Posterior vena cava (tissue), 2 donors: Measurements from ENCODE around the gene RDH16. TPM values are rescaled to one million over a fixed set of nuclear protein-coding genes. Genes with fewer than 3 reads are reported as not detected.
"Not testable (repeated sequence)": the region's sequence is repeated elsewhere in the genome, so short reads cannot be mapped to it uniquely, and the experiment has no call there.

ENCODE experiments used
- DNase-seq: peaks from one replicate; pipeline ENCODE4 v3.0.0-alpha.2; 2020; ENCODE audit warnings: low spot score
- intact Hi-C, 2 donors: fragments of 100-400 bp; cut with DNase I; formaldehyde crosslinking; loops; one replicate each; pipeline versions ENCODE4 v1.14.1 to v1.14.2; 2022 to 2023
- total RNA-seq, 2 donors: library from RNA; stranded (reverse); fragmentation: NEBNext Ultra II Directional; extraction: Animal tissue kit (Norgen Biotek cat#: 25700); gene quantifications; one replicate each; pipeline ENCODE4 v1.2.1, GENCODE V29; 2021
- donor health status: DM: yes; HTN: yes; CAD: no.
- donor health status: DM: yes; HTN: yes; CAD: no.

Gene RDH16
- total RNA-seq, 2 donors from 2014 or later: 0.19 to 0.51 TPM

GRCh38 chr12:56991319-56992246, 34.2 kb upstream of the RDH16 start:
- DNase-seq: no peak

GRCh38 chr12:56990648-56991318, 33.4 kb upstream of the RDH16 start:
- intact Hi-C loops: no loop called here
- no peak for DNase-seq

More at GRCh38 chr12:56991319-56992246, 34.2 kb upstream of the RDH16 start:
- intact Hi-C loops: no loop called here

GRCh38 chr12:56989861-56990610, 32.6 kb upstream of the RDH16 start:
- intact Hi-C loops: loop anchor here (2.0 to 5.0 kb wide), 2 partner anchors 228 to 231 kb away; partner anchors contain the start of gene HSD17B6 (in 1 of the 2)
- no peak for DNase-seq

- intact Hi-C loops: loop anchor here (2.0 to 5.0 kb wide), 2 partner anchors 226 to 229 kb away; partner anchors contain the start of gene HSD17B6 (in 1 of the 2)
- no peak for DNase-seq
These were observed 30.9 kb upstream of the RDH16 start for GRCh38 chr12:56988207-56988739.

GRCh38 chr12:56987551-56988053, 30.2 kb upstream of the RDH16 start:
- intact Hi-C loops: loop anchor here (2.0 to 5.0 kb wide), 2 partner anchors 225 to 229 kb away; partner anchors contain the start of gene HSD17B6 (in 1 of the 2)
- peak; percentile 96 for DNase-seq

DNA sequence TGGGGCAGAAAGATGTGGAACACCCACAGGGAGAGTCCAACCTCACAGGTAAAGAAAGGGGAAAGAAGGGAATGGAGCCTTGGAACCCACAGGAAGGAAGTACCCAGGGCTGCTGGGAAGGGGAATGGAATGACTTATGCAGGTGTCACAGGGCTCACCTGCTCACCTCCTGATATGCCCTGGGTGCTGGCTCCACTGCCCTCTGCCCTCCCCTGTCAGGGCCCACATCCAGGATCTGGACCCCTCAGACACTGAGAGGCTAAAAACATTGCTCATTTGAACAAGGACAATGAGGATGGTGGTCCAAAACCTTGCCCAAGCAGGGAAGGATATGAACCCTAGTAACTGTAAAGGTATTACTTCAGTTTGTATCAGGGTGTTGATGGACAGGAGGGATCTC, 29.6 kb upstream of the RDH16 start:
- DNase-seq: no peak
- intact Hi-C loops: loop anchor here in 1 of 2 donors (5.0 kb wide), 1 partner anchor 225 kb away; the partner anchor contains the start of gene HSD17B6

- intact Hi-C loops: loop anchor here in 1 of 2 donors (5.0 kb wide), 1 partner anchor 223 kb away; the partner anchor contains the start of gene HSD17B6
- not testable (repeated sequence) for DNase-seq
These were observed 28.3 kb upstream of the RDH16 start for GRCh38 chr12:56985714-56986113.

DNA sequence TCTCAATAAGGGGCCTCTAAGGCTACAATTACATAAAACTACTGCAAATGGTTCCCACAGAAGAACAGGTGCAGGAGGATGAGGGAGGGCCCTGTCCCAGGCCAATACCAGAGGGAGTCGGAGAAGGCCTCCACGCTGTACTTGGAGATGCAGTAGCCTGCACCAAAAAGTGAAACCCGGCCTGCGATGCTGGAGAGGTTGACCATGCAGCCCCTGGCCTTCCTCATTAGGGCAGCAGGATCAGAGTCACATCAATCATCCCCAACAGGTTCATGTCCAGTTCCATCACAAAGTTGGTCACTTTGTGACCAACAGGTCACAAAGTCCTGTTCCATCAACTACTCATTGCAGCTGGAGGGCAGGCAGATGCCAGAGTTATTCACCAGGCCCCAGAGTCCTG, 26.0 kb upstream of the RDH16 start:
- intact Hi-C loops: no loop called here
- no peak for DNase-seq

- intact Hi-C loops, DNase-seq: not testable (repeated sequence)
These were observed 25.3 kb upstream of the RDH16 start for GRCh38 chr12:56982578-56983236.

DNA sequence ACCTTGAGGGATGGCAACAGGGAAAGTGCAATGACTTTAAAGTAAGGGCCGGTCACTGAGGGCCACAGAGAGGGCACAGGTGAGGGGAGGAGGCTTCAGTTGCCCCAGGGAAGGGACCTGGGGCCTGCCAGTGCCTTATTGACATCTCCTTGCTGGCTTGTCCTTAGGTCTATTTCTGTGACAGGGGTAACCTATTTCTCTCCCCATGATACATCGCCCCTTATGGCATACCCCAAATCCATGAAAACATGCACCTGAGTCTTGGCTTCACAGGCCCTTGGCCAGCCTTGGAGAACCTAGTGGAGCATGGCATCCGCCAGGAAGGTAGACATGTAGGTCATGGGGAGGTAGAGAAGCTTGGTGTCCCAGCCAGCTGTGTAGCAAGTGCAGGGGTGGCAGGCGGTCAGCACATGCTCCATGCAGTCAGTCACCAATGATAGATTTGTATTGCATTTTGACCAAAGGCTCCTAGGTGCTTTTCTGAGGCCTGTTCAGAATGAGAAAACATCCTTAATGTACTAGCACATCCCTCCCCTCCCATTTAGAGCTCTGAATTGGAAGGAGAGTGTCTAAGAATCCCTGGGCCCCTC, 23.6 kb upstream of the RDH16 start:
- no peak for DNase-seq
- intact Hi-C loops: loop anchor here in 1 of 2 donors (2.0 kb wide), 1 partner anchor 18 kb away; no protein-coding TSS in a partner anchor

GRCh38 chr12:56980268-56980667, 22.9 kb upstream of the RDH16 start:
- intact Hi-C loops: loop anchor here in 1 of 2 donors (2.0 kb wide), 1 partner anchor 19 kb away; no protein-coding TSS in a partner anchor
- DNase-seq: no peak

GRCh38 chr12:56979628-56980027, 22.2 kb upstream of the RDH16 start:
- no peak for DNase-seq
- intact Hi-C loops: loop anchor here in 1 of 2 donors (2.0 kb wide), 1 partner anchor 19 kb away; no protein-coding TSS in a partner anchor

DNA sequence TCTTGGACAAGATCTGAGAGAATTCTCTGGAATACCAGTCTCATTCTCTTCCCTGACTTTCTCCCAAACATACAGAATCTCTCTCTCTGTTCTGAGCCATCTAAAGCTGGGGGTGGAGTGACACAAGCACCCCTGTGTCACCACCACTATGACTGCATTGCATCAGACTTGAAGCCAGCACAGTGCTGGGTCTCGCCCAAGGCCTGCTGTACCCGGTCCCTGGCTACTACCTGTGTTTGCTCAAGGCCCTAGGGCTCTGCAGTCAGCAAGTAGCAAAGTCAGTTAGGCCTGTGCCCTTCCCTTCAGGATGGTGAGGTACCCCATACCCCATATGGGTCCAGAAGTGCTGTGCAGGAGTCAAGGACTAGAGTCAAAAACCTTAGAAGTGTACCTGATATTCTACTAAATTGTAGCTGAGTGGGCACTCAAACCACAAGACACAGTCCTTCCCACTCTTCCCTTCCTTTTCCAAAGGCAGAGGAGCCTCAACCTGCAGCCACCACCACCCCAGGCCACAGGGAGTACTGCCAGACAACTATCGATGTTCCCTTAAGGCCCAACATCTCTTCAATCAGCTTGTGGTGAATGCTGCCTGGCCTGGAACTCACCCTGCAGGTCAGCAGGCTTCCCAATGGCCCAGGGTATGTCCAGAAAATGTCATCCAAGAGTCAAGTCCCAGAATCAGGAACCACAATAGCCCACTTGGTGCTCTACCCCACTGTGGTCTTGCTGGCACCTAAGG, 21.2 kb upstream of the RDH16 start:
- no peak for DNase-seq
- intact Hi-C loops: no loop called here

DNA sequence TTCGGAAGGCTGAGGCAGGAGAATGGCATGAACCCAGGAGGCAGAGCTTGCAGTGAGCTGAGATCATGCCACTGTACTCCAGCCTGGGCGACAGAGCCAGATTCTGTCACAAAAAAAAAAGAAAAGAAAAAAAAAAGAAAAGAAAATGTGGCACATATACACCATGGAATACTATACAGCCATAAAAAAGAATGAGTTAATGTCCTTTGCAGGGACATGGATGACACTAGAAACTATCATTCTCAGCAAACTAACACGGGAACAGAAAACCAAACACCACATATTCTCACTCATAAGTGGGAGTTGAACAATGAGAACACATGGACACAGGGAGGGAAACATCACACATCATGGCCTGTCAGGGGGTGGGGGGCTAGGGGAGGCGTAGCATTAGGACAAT, 20.0 kb upstream of the RDH16 start:
- intact Hi-C loops, DNase-seq: not testable (repeated sequence)

- intact Hi-C loops, DNase-seq: not testable (repeated sequence)
These were observed 16.8 kb upstream of the RDH16 start for GRCh38 chr12:56974224-56974623.

- intact Hi-C loops, DNase-seq: not testable (repeated sequence)
These were observed 11.5 kb upstream of the RDH16 start for GRCh38 chr12:56968910-56969309.
